ENCODE measurements around the gene PMM1.
"Not testable (repeated sequence)": the region's sequence is repeated elsewhere in the genome, so short reads cannot be mapped to it uniquely, and the experiment has no call there.

The PMM1 gene

DNA sequence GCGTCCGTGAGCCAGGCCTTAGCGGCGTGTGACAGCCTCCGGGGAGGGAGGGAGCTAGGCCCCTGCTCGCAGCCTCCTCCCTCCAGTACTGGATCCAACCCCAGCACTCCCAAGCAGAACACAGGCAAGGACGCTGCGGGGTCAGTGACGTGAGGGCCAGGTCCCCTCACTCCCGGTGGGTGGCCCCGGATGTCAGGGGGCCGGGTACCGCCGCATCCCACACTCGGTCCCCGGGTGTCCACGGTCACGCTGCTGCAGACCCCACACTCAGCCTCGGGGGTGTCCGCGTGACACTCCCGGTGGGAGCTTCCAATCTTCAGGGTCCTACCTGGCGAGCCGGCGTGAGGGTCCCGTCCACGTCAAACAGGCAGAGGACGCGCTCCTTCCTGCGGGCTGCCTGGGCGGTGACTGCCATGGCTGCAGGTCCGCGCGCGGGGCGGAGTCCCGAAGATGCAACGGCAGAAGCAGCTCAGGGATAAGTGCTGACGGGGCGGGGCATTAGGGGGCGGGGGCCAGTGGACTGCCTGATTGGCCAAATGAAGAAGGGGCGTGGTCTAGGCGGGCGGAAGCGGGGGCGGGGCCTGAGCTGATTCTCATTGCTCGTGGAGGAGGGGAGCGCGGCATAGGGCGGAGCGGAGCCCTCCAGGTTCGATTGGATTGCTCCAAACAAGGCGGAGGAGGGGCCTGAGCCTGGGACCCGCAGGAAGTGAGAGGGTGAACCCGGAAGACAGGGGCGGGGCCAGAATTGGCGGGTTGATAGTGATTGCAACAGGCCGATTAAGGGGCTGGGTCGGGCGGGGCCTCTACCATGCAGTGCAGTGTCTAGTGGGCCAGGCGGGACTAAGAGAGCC lies at the start of gene PMM1:
Gene PMM1 (minus strand): TSS at position 450 of the 851 bp plus-strand sequence. CDS start 35 bp downstream, at position 415.
- DNase-seq (ENCODE audit: low spot score): peak; percentile 100

DNA sequence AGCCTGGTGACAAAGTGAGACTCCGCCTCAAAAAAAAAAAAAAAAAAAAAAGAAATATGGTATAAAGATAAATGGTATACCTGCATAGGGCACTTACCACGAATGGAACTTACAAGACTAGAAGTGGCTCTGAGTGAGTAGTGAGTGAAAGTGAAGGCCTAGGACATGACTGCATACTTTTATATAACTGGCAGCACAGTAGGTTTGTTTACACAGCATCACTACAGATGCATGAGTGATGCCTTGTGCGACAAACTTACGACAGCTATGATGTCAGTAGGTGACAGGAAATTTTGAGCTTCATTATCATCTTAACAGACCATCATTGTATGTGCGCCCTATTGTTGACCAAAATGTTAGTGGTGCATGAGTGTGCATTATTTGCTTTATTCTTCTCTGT lies 49.1 kb upstream of the PMM1 start:
- peak; percentile 49 for DNase-seq (ENCODE audit: low spot score)

DNA sequence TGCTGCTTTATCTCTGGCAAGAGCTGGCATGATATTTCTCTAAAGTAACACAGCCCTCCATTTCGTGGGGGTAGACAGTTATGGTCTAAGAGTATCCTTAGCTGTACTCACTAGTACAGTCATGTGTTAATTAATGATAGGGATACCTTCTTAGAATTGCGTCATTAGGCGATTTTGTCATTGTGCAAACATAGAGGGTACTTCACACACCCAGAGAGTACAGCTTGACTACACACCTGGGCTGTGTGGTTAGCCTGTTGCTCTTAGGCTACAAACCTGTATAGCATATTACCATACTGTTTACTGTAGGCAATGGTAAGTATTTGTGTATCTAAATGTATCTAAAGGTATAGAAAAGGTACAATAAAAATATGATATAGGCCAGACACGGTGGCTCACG lies 48.5 kb upstream of the PMM1 start:
- DNase-seq (ENCODE audit: low spot score): no peak

DNA sequence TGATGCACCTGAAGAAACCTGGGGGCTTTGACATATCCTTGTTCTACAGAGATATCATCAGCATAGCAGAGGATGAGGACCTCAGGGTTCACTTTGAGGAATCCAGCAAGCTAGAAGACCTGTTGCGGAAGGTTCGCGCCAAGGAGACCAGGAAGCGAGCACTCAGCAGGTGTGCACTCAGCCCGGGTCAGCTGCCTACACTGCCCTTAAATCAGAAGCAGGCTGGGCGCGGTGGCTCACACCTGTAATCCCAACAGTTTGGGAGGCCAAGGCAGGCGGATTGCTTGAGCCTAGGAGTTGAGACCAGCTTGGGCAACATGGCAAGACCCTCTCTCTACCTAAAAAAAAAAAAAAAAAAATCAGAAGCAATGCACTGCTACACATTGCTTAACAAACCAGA lies 48.0 kb upstream of the PMM1 start:
- DNase-seq (ENCODE audit: low spot score): not testable (repeated sequence)

DNA sequence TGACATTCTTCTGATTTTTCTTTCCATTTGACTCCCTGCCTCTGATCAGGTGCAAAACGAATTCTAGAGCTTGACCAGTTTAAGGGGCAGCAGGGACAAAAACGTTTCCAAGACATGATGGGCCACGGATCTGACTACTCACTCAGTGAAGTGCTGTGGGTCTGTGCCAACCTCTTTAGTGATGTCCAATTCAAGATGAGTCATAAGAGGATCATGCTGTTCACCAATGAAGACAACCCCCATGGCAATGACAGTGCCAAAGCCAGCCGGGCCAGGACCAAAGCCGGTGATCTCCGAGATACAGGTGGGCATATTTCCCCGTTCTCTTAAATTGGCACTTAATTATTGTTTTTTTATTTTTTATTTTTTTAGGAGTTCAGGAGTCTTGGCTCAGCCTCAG lies 46.8 kb upstream of the PMM1 start:
- DNase-seq (ENCODE audit: low spot score): no peak

DNA sequence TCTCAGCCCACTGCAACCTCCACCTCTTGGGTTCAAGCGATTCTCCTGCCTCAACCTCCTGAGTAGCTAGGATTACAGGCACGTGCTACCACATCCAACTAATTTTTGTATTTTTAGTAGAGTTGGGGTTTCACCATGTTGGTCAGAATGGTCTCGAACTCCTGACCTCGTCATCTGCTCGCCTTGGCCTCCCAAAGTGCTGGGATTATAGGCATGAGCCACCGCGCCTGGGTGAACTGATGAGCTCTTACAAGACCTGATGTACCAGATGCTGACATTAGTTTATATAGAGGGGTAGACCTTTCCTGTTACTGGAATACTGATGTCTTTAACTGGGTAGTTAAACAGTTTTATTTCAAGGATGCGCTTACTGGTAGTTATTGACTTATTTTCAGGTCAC lies 45.0 kb upstream of the PMM1 start:
- DNase-seq (ENCODE audit: low spot score): not testable (repeated sequence)

DNA sequence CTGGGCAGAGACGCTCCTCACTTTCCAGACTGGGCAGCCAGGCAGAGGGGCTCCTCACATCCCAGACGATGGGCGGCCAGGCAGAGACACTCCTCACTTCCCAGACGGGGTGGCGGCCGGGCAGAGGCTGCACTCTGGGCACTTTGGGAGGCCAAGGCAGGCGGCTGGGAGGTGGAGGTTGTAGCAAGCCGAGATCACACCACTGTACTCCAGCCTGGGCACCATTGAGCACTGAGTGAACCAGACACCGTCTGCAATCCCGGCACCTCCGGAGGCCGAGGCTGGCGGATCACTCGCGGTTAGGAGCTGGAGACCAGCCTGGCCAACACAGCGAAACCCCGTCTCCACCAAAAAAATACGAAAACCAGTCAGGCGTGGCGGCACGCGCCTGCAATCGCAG lies 42.0 kb upstream of the PMM1 start:
- not testable (repeated sequence) for DNase-seq (ENCODE audit: low spot score)

DNA sequence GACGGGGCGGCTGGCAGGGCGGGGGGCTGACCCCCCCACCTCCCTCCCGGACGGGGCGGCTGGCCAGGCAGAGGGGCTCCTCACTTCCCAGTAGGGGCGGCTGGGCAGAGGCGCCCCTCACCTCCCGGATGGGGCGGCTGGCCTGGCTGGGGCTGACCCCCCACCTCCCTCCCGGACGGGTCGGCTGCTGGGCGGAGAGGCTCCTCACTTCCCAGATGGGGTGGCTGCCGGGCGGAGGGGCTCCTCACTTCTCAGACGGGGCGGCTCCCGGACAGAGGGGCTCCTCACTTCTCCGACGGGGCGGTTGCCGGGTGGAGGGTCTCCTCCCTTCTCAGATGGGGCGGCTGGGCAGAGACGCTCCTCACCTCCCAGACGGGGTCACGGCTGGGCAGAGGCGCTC lies 41.5 kb upstream of the PMM1 start:
- not testable (repeated sequence) for DNase-seq (ENCODE audit: low spot score)

DNA sequence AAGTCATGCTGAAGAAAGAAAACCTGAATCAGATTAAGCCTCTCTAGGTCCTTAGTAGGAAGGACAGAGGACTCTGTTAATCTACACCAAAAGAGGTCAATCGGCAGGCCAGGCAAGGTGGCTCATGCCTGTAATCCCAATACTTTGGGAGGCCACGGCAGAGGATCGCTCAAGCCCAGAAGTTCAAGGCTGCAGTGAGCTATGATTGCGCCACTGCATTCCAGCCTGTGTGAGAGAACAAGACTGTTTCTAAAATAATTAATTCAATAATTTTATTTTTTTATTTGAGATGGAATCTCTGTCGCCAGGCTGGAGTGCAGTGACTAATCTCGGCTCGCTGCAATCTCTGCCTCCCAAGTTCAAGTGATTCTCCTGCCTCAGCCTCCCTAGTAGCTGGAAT lies 35.9 kb upstream of the PMM1 start:
- DNase-seq (ENCODE audit: low spot score): no peak

DNA sequence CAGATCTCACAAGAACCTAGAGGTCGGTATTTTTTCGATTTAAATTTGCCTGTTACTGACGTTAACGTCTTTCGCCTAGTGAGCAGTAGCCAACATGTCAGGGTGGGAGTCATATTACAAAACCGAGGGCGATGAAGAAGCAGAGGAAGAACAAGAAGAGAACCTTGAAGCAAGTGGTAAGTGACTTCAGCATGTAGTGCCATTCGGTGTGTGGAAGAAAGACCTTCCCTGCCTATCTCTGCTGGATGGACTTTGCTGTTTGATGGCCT lies 32.2 kb upstream of the PMM1 start:
- DNase-seq (ENCODE audit: low spot score): no peak

DNA sequence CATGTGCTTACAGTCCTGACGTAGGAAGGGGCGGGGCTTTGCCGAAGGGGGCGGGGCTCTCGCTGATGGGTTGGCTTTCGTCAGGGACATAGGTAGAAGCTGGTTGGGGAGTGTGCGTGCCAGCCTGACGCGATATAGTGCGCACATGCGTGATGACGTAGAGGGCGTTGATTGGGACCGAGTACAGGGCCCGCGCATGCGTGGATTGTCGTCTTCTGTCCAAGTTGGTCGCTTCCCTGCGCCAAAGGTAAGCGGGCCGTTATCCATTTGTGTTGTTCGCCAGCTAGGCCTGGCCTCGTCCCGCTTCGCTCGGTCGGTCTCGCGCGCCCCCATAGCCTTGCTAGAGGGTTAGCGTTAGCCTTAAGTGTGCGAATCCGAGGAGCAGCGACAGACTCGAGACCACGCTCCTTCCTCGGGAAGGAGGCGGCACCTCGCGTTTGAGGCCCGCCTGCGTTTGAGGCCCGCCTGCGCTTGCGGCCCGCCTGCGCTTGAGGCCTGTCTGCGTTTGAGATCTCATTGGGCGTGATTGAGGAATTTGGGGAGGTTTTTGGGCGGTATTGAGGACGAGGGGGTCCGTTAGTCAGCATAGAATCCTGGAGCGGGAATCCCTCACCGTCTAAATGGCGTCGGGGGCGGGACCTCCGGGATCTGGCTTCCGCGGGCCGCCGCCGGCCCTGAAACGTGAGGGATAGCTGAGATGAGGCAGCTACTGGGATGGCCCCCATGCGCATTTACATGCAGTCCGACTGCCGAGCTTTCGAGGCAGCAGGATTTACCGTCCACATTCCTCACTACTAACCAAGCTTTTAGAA lies 31.7 kb upstream of the PMM1 start, which contains the start of gene XRCC6:
Gene XRCC6 (plus strand): TSS at position 197 of the 812 bp plus-strand sequence. CDS start 710 bp downstream, outside the sequence.
- DNase-seq (ENCODE audit: low spot score): peak; percentile 100

DNA sequence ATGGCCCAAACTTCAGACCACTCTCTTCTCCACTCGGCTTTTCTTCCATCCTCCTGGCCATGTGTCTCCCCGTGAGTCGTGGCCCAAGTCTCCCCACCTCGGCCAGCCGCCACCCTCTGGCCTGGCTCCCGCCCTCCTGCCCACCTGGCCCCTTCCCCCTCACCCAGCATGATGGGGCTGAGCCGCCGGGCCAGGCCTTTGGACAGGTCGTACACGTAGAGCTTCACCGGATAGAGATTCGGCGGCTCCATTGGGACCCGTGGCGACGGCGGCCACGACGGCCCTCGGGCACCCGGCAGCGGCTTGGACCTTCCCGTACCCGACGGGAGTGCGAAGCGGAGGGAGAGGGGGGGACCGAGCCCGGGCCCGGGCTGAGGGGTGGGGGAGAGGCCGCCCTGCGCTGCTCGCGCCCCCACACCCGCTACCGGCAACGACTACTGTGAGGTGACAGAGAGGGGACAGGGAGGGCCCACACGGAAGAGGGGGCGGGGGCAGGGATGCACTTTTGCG lies 31.0 kb upstream of the PMM1 start, which contains the start of gene DESI1:
Gene DESI1 (minus strand): TSS at position 455 of the 510 bp plus-strand sequence. CDS start 204 bp downstream, at position 251.
- DNase-seq (ENCODE audit: low spot score): no peak

DNA sequence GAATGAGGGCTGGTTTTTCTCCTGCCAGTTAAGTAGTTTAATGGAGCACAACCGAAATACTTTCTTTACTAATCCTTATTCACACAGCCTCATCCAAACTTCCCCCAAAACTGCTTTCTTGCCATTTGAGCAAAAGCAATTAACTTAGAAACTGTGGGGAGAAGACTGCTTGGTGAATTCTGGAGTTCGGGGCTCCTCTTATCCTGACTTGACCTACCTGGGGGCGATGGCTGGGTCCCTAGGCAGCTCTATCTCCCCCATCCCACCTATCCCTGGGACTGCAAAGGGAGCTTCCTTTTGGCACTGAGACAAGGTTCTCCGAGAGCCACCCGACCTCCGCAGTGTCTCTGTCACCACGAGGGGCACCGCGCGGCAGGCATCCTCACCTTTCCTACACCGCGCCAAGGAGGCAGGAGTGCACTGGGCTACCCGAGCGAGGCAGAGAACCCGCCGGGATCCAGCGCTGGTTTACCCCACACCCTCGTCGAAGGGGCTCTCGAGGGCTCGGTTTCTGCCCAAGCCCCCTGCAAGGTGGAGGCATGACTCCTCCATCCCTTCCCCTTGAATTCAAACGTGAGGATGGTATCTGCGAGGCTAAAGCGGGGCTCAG lies 30.4 kb upstream of the PMM1 start:
- peak; percentile 43 for DNase-seq (ENCODE audit: low spot score)

DNA sequence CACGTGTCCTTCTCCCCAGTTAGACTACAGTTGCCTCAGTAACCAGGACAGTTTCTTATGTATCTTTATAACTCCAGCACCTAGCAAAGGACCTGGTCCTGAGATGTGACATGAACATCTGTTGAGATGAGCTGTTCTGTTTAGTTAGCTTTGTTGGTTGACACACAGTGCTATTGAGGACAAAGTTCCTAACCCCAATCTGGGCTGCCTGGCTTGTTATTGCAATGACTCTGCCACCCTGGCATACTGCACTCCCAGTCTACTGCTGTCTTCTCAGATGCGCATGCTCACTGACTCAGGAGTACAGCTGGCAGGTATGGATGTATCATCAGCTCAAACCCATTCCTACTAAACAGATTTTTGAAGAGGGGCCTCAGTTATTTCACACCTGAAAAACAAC lies 23.8 kb upstream of the PMM1 start:
- DNase-seq (ENCODE audit: low spot score): no peak

DNA sequence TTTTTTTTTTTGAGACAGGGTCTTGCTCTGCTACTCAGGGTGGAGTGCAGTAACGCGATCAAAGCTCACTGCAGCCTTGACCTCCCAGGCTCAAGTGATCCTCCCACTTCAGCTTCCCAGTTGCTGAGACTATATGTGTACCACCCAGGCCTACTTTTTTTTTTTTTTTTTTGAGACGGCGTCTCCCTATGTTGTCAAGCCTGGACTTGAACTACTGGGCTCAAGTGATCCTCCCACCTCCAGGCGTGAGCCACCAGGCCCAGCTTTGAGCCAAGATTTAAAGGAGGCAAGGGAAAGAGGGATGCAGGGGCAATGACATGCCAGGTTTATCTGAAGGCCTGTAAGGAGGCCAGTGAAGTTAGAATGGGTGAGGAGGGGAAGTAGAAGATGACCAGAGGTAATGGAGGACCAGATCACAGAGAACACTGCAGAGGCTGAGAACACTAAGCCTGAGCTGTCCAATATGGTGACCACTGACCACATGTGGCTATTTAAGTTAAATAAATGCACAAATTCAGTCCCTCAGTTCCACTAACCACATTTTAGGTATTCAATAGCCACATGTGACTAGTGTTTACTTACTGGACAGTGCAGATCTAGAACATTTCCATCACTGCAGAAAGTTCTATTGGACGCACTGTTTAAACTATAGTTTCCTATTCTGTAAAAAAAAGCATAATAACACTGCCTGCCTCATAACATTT lies 23.1 kb upstream of the PMM1 start:
- no peak for DNase-seq (ENCODE audit: low spot score)

DNA sequence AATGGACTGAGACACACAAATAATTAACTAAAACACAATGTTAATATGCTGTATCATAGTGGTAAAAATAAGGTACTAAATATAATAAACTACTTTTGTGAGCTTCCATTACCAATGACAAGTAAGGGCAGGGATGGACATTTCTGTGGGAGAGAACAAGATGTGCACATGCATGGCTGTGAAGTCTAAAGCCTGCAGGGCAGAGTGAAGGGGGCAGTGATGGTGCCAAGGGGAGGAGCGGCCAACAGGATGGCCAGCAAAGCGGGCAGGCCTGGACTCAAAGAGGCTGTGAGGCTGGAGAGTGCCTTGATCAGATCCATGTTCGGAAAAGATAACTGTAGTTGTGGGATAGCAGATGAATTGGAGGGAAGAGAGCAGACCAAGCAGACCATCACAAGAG lies 18.7 kb upstream of the PMM1 start:
- DNase-seq (ENCODE audit: low spot score): no peak

DNA sequence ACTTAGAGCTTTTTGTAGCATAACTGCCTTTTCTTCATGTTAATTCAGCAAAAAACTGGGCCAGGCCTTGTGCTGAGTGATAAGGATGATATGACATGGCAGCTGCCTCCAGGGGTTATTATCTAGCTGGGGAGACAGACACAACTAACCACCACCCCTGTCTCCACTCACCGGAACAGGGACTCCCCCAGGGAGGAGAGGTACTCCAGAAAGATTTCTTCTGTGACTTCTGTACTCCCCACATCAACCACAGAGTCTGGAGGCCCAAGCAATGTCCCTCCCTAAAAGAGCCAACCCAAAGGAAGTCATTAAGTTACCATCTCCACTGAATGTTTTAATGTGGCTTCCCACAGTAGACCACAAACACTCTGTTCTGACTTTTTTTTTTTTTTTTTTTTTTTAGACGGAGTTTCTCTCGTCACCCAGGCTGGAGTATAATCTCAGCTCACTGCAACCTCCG lies 14.3 kb upstream of the PMM1 start:
- peak; percentile 84 for DNase-seq (ENCODE audit: low spot score)

DNA sequence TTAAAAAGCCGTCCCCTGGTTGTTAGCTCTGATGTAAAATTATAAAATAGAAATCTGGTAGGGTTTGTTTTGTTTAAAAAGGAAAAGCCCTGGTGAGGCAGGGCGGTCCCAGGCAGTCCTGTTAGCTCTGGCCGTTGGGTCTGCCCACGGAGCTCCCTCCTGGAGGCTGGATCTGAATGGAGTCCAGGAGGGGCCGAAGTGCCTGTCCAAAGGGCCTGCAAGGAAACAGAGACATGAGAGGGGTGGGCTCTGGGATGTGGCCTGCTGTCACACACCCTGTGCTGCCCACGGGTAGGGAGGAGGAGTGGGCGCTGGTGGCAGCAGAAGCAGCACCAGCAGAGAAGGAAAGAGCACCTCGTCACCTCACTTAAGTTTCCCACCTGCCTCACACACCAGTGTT lies 11.3 kb upstream of the PMM1 start:
- DNase-seq (ENCODE audit: low spot score): no peak

DNA sequence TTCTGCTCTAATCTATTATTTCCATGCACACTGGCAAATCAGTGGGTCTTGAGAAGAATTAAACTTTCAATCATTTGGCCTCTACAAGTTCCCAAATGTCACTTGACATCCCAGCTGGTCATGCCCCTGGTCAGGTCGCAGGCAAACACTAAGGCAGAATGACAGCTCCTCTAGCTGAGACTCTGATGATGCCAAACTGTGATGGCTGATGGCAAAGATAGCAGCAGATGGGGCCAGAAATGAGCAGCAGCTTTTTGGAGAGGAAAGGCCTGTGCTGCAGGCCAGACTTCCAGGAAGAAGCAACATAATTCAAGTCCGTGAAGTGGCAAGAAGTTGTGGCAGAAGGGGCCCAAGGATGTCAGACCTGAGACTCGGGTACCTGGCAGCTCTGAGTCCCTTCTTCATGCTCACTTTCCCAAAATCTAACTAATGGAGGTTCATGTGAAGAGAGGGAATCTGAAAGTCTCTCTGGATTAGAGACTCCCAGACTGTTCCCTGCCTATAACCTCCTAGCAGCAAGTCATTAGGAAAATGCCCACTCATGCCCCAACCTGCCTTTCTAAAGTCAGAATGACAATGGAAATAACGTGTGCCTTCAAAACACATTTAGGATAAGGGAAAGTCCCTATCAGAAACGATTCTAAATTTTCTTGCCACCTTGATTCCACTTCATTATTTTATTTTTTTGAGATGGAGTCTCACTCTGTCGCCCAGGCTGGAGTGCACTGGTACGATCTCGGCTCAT lies 9.4 kb upstream of the PMM1 start:
- no peak for DNase-seq (ENCODE audit: low spot score)

DNA sequence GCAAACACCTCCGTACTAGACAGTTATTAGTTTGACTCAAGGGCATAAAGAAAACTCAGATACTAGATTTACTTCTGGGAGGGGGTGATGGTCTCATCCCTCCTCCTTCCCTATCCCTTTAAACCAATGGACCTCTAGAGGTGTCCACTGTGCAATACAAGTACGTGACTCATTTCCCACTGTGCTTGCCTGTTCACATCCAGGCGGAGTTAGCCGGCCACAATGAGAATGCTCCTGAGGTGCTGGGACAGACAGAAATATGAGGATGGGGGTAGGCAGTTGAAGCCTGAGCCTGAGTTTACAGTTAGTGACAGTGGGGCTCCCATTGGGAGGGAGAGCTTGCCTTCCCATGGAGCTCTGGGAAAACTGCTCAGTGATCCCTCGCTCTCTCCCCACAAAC lies 8.4 kb upstream of the PMM1 start:
- DNase-seq (ENCODE audit: low spot score): no peak

DNA sequence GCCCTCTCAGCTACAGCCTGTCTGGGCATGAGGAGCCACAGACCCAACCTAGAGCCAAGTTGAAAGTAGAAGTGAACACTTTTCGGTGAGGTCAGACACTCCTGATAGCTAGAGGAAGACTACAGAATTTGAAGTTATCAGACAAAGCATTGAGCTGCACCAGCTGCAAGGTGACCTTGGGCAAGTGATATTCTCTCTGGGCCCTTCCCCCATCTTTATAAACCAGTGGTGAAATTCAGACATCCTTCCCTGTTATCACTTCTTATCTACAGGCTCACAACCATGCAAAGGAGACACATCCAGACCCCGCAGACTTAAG lies 8.0 kb upstream of the PMM1 start:
- no peak for DNase-seq (ENCODE audit: low spot score)
